Ovary (tissue), 9 donors: ENCODE measurements around the gene SLC18A3. TPM values are rescaled to one million over a fixed set of nuclear protein-coding genes. Genes with fewer than 3 reads are reported as not detected.

Source experiments
- DNase-seq, 5 donors: peaks; one replicate each; pipeline ENCODE4 v3.0.0-alpha.2; 2019 to 2020
- H3K27ac ChIP-seq, 2 donors: fragments of 200-600 bp; one replicate each; pipeline versions ENCODE4 v1.5.1 to v1.8.0; 2019 to 2022
- H3K27me3 ChIP-seq: fragments of 200-600 bp; one replicate; pipeline ENCODE4 v1.8.0; 2022
- H3K36me3 ChIP-seq: fragments of 200-600 bp; sonication (generic); one replicate; pipeline ENCODE4 v1.5.1; 2019
- H3K4me1 ChIP-seq: one replicate; pipeline ENCODE4 v1.8.1; 2013; ENCODE audit warnings: mild to moderate bottlenecking, moderate library complexity; ENCODE audit not compliant: insufficient read depth
- H3K4me3 ChIP-seq: fragments of 200-600 bp; sonication (generic); one replicate; pipeline ENCODE4 v1.5.1; 2017
- H3K9me3 ChIP-seq, 2 donors: fragments of 200-600 bp in 1 of 2; sonication (generic) in 1 of 2; one replicate each; pipeline versions ENCODE4 v1.5.1 to v1.8.1; 2013 to 2019; ENCODE audit warnings: mild to moderate bottlenecking in 1 of 2, moderate library complexity in 1 of 2
- CTCF ChIP-seq, 3 donors: fragments of 450-650 bp in 2 of 3; fragments of 200-600 bp in 1 of 3; IDR thresholded peaks; one replicate each; pipeline versions ENCODE4 v1.5.1 to v1.8.0; 2016 to 2022; ENCODE audit warnings: antibody characterized with exemption in 3 of 3, mild to moderate bottlenecking in 1 of 3
- EP300 ChIP-seq: sonication (generic); formaldehyde crosslinking; IDR thresholded peaks from one replicate; pipeline ENCODE4 v1.6.1; 2017; ENCODE audit warnings: antibody characterized with exemption
- POLR2A ChIP-seq: fragments of 450-650 bp; IDR thresholded peaks from one replicate; pipeline ENCODE4 v1.6.1; 2017; ENCODE audit warnings: antibody characterized with exemption, mild to moderate bottlenecking, moderate library complexity
- WGBS, 3 donors: extraction: QIAGEN DNeasy Blood & Tissue Kit in 1 of 3; methylation state at CpG; one replicate each; pipeline versions ENCODE4 v1.1.5 to v1.1.7; 2013 to 2017; 5-methylcytosine and 5-hydroxymethylcytosine counted together
- intact Hi-C, 4 donors: fragments of 100-400 bp; cut with DNase I; formaldehyde crosslinking; loops; one replicate each; pipeline versions ENCODE4 v1.11.0 to v1.15.1; 2022 to 2023
- polyA plus RNA-seq, 2 donors: library from polyadenylated mRNA; stranded (reverse); fragments of 200-250 nt in 1 of 2; fragments of 350-450 nt in 1 of 2; fragmentation: Illumina TruSeq in 1 of 2; extraction: RNeasy Lipid Tissue Mini Kit (QIAGEN cat#74804) in 1 of 2; gene quantifications; one replicate each; pipeline ENCODE4 v1.2.3, GENCODE V29; 2013 to 2014
- total RNA-seq, 7 donors: library from RNA; depleted of rRNA in 2 of 7; stranded (reverse); fragments of >200 nt in 2 of 7; fragmentation: NEBNext Ultra II Directional in 3 of 7; extraction: Animal tissue kit (Norgen Biotek cat#: 25700) in 3 of 7; gene quantifications; one replicate each; pipeline versions ENCODE4 v1.1.0 to v1.2.4, GENCODE V29; 2016 to 2023
- donor health status: DM: no; HTN: no; CAD: no; lungs with moderate emphysema.
- donor health status: DM: no; HTN: no; CAD: no.
- donor health status: Bipolar disorder and iron deficiency.
- donor health status: DM: yes; HTN: yes; CAD: no.
- donor health status: DM: no; HTN: no; CAD: no.
- donor health status: DM: yes; HTN: yes; CAD: no.

The SLC18A3 gene
- total and polyA plus RNA-seq, 9 donors = not detected

GRCh38 chr10:49605216-49605938 lies 4.7 kb upstream of the SLC18A3 start:
- no peak overlapping the region for H3K27ac ChIP-seq
- no peaks in the 10 kb centered on the region for H3K4me1 ChIP-seq
- no peak overlapping the region for H3K4me3 ChIP-seq
- no peaks in the 10 kb centered on the region for H3K27me3 ChIP-seq
- H3K36me3 ChIP-seq = no peaks in the 10 kb centered on the region
- no peak for TF ChIP-seq CTCF (IDR thresholded peaks at IDR 0.05)
- no peak for TF ChIP-seq POLR2A
- TF ChIP-seq EP300 = no peak
- intact Hi-C loops = no loop called here
- DNase-seq = peak in 1 of 5 donors; percentile 0
- H3K9me3 ChIP-seq = no peaks in the 10 kb centered on the region
- whole genome bisulfite sequencing, 3 donors = 61 to 69% (median 63%) methylated on average over 6 of the region's 6 CpGs

- Histone ChIP-seq H3K4me1 (no peaks in the 10 kb centered on the region), H3K27ac (no peak overlapping the region), H3K36me3 (no peaks in the 10 kb centered on the region), H3K27me3 (no peaks in the 10 kb centered on the region), H3K9me3 (no peaks in the 10 kb centered on the region), H3K4me3 (no peak overlapping the region)
- 42 to 68% (median 51%) methylated on average over 3 of the region's 3 CpGs for WGBS, 3 donors
- intact Hi-C loops = no loop called here
- DNase-seq = peak in 1 of 5 donors; percentile 2
- no peak for TF ChIP-seq EP300
- TF ChIP-seq CTCF (IDR thresholded peaks at IDR 0.05) = no peak
- TF ChIP-seq POLR2A = no peak
Measured at GRCh38 chr10:49605939-49606509, 4.1 kb upstream of the SLC18A3 start.

- Histone ChIP-seq H3K27me3 (no peaks in the 10 kb centered on the region), H3K4me3 (no peak overlapping the region), H3K27ac (no peak overlapping the region), H3K36me3 (no peaks in the 10 kb centered on the region), H3K9me3 (peaks cover 0 to 4% of the 10 kb centered on the region in 2 donors), H3K4me1 (no peaks in the 10 kb centered on the region)
- DNase-seq = peak in 2 of 5 donors; percentile 46 to 61
- TF ChIP-seq EP300 (no peak), POLR2A (no peak), CTCF (IDR thresholded peaks at IDR 0.05) (no peak)
- 1 to 2% (median 1%) methylated on average over 22 of the region's 22 CpGs for WGBS, 3 donors
- intact Hi-C loops = no loop called here
Measured at GRCh38 chr10:49606981-49607535, 3.1 kb upstream of the SLC18A3 start.

DNA sequence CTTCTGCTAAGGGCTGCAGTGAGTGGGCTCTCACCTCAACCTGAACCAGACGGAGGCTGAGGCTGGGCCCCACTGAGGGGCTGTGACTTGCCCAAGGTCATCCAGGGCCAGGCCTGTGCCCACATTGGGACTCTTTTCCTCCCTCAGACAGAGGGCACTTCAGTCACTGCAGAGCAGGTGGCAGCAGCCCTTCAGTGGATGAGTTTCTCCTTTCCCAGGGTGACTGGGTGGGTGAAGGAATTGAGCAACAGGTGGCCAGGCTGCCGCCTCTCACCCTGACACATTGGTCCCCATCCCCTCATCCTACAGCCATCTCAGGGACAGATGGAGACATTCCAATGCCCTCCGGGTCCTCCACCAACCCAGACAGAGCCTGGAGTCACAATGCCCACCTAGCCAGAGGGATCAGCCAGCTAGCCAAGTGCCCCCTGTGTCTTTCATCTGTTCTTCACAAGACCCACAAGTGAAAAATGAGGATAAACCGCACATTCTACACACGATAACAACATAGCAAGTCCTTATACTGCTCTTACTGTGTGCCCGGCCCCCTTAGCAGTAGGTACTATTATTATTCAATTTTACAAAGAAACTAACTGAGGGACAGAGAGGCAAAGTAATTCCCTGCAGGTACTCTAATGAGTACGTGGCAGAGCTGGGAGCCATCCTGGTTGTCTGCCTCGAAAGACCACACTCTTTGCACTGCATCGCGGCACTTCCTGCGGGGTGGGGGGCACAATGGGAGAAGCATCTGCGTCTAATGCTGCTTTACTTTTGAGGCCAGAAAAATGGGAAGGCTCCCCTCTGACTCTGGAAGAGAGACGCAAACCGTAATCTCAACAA lies 1.7 kb upstream of the SLC18A3 start:
- H3K27me3 ChIP-seq = peaks cover 2% of the 10 kb centered on the region
- WGBS, 3 donors = 6 to 11% (median 8%) methylated on average over 14 of the region's 14 CpGs
- no peaks in the 10 kb centered on the region for H3K36me3 ChIP-seq
- H3K27ac ChIP-seq = no peak overlapping the region
- no peak for TF ChIP-seq POLR2A
- TF ChIP-seq EP300 = no peak
- no peak for TF ChIP-seq CTCF (IDR thresholded peaks at IDR 0.05)
- no peak for DNase-seq
- no peak overlapping the region for H3K4me3 ChIP-seq
- H3K4me1 ChIP-seq = no peaks in the 10 kb centered on the region
- intact Hi-C loops = no loop called here
- peaks cover 0 to 4% of the 10 kb centered on the region in 2 donors for H3K9me3 ChIP-seq
